Measurements from ENCODE around the gene LHPP. TPM values are rescaled to one million over a fixed set of nuclear protein-coding genes. Genes with fewer than 3 reads are reported as not detected.

Gene LHPP
- total RNA-seq, 1 donor from 2014 or later = 24.5 TPM

- H3K9me3 ChIP-seq (ENCODE audit: low read depth) = no peaks in the 10 kb centered on the region
- Mint-ChIP-seq H3K27ac (no peak overlapping the region), H3K9me3 (no peaks in the 10 kb centered on the region), H3K36me3 (no peaks in the 10 kb centered on the region), H3K4me1 (peaks cover 27% of the 10 kb centered on the region), H3K4me3 (no peak overlapping the region), H3K27me3 (ENCODE audit: insufficient read depth, low read depth) (peaks cover 13% of the 10 kb centered on the region)
- no peaks in the 10 kb centered on the region for H3K79me2 ChIP-seq (ENCODE audit: low read depth)
- H3K4me3 ChIP-seq = no peak overlapping the region
- no peak overlapping the region for H3K27ac ChIP-seq
- H3F3A ChIP-seq (ENCODE audit: low read depth) = peaks cover 3% of the 10 kb centered on the region
- H2AFZ ChIP-seq (replicated peaks) = no peak overlapping the region
- H3K9ac ChIP-seq = no peak overlapping the region
- H3K4me2 ChIP-seq = no peak overlapping the region
- H4K20me1 ChIP-seq (ENCODE audit: low read depth) = no peaks in the 10 kb centered on the region
- peak; percentile 26 for DNase-seq (ENCODE audit: low spot score)
- peaks cover 23% of the 10 kb centered on the region for H3K4me1 ChIP-seq
- H3K27me3 ChIP-seq = no peaks in the 10 kb centered on the region
- no peaks in the 10 kb centered on the region for H3K36me3 ChIP-seq
- TF ChIP-seq EZH2phosphoT487 (IDR thresholded peaks at IDR 0.05) = no peak
- no peak for TF ChIP-seq EZH2 (IDR thresholded peaks at IDR 0.05)
- TF ChIP-seq CTCF (IDR thresholded peaks at IDR 0.05) = no peak
Observed at GRCh38 chr10:124568848-124569622, 107.4 kb downstream of the LHPP start.

GRCh38 chr10:124569623-124570470 lies 108.2 kb downstream of the LHPP start:
- H3K4me1 Mint-ChIP-seq = peaks cover 21% of the 10 kb centered on the region
- H3K9me3 Mint-ChIP-seq = no peaks in the 10 kb centered on the region
- no peaks in the 10 kb centered on the region for H3K36me3 ChIP-seq
- no peaks in the 10 kb centered on the region for H3K36me3 Mint-ChIP-seq
- H3K79me2 ChIP-seq (ENCODE audit: low read depth) = no peaks in the 10 kb centered on the region
- no peak overlapping the region for H3K4me2 ChIP-seq
- no peak overlapping the region for H3K27ac Mint-ChIP-seq
- no peak overlapping the region for H3K4me3 ChIP-seq
- peaks cover 19% of the 10 kb centered on the region for H3K4me1 ChIP-seq
- H3K4me3 Mint-ChIP-seq = no peak overlapping the region
- DNase-seq (ENCODE audit: low spot score) = no peak
- no peak overlapping the region for H3K9ac ChIP-seq
- TF ChIP-seq EZH2 (IDR thresholded peaks at IDR 0.05) (no peak), EZH2phosphoT487 (IDR thresholded peaks at IDR 0.05) (no peak), CTCF (IDR thresholded peaks at IDR 0.05) (no peak)
- H4K20me1 ChIP-seq (ENCODE audit: low read depth) = no peaks in the 10 kb centered on the region
- H3K27ac ChIP-seq = no peak overlapping the region
- no peaks in the 10 kb centered on the region for H3K9me3 ChIP-seq (ENCODE audit: low read depth)
- peaks cover 3% of the 10 kb centered on the region for H3F3A ChIP-seq (ENCODE audit: low read depth)
- peaks cover 10% of the 10 kb centered on the region for H3K27me3 Mint-ChIP-seq (ENCODE audit: insufficient read depth, low read depth)
- no peaks in the 10 kb centered on the region for H3K27me3 ChIP-seq
- H2AFZ ChIP-seq (replicated peaks) = no peak overlapping the region

- no peak overlapping the region for H3K4me2 ChIP-seq
- no peaks in the 10 kb centered on the region for H3K79me2 ChIP-seq (ENCODE audit: low read depth)
- H3K36me3 ChIP-seq = no peaks in the 10 kb centered on the region
- H3K36me3 Mint-ChIP-seq = no peaks in the 10 kb centered on the region
- no peak overlapping the region for H2AFZ ChIP-seq (replicated peaks)
- no peak for DNase-seq (ENCODE audit: low spot score)
- no peaks in the 10 kb centered on the region for H3K9me3 ChIP-seq (ENCODE audit: low read depth)
- H3K27ac ChIP-seq = no peak overlapping the region
- no peaks in the 10 kb centered on the region for H4K20me1 ChIP-seq (ENCODE audit: low read depth)
- H3K4me1 ChIP-seq = peaks cover 11% of the 10 kb centered on the region
- H3K27me3 ChIP-seq = no peaks in the 10 kb centered on the region
- no peaks in the 10 kb centered on the region for H3F3A ChIP-seq (ENCODE audit: low read depth)
- no peak overlapping the region for H3K4me3 Mint-ChIP-seq
- TF ChIP-seq EZH2phosphoT487 (IDR thresholded peaks at IDR 0.05) (no peak), CTCF (IDR thresholded peaks at IDR 0.05) (no peak), EZH2 (IDR thresholded peaks at IDR 0.05) (no peak)
- H3K27me3 Mint-ChIP-seq (ENCODE audit: insufficient read depth, low read depth) = peaks cover 5% of the 10 kb centered on the region
- peaks cover 13% of the 10 kb centered on the region for H3K4me1 Mint-ChIP-seq
- no peak overlapping the region for H3K4me3 ChIP-seq
- no peak overlapping the region for H3K27ac Mint-ChIP-seq
- no peak overlapping the region for H3K9ac ChIP-seq
- no peaks in the 10 kb centered on the region for H3K9me3 Mint-ChIP-seq
Observed at GRCh38 chr10:124570646-124571045, 109.0 kb downstream of the LHPP start.

Data from neural progenitor cell (in vitro differentiated cells).